Measurements from ENCODE around the gene TUBB3. TPM values are rescaled to one million over a fixed set of nuclear protein-coding genes. Genes with fewer than 3 reads are reported as not detected.
A peak's percentile ranks its signal among the peaks of the same experiment; 100 is the strongest.

Gene TUBB3
- total and polyA plus RNA-seq, 7 donors = 0.46 to 35.0 (median 23.5) TPM

- H3K27me3 ChIP-seq = no peaks in the 10 kb centered on the region
- WGBS, 2 donors = 93 to 95% methylated on average over 23 of the region's 23 CpGs
- H3K4me1 ChIP-seq = peaks cover 0 to 7% (median 5%) of the 10 kb centered on the region in 4 donors
- intact Hi-C loops (cut with DNase I) = no loop called here
- peaks cover 35 to 75% (median 52%) of the 10 kb centered on the region in 4 donors for H3K36me3 ChIP-seq
- TF ChIP-seq POLR2A (IDR thresholded peaks at IDR 0.05) (no peak), EP300 (IDR thresholded peaks at IDR 0.05) (no peak), POLR2AphosphoS5 (IDR thresholded peaks at IDR 0.05) (peak in 1 of 4 donors; percentile 30)
- peak; percentile 58 for DNase-seq
- no peak overlapping the region for H3K27ac ChIP-seq
- no peak overlapping the region for H3K4me3 ChIP-seq
- no peaks in the 10 kb centered on the region for H3K9me3 ChIP-seq
Observed at GRCh38 chr16:89905511-89906139, 17.5 kb upstream of the TUBB3 start.

- peaks cover 29 to 76% (median 51%) of the 10 kb centered on the region in 4 donors for H3K36me3 ChIP-seq
- H3K4me3 ChIP-seq = no peak overlapping the region
Observed at GRCh38 chr16:89906140-89907025, 16.8 kb upstream of the TUBB3 start.

GRCh38 chr16:89907055-89907814, 15.9 kb upstream of the TUBB3 start:
- WGBS, 2 donors = 97 to 98% methylated on average over 13 of the region's 13 CpGs
- H3K36me3 ChIP-seq = peaks cover 29 to 81% (median 53%) of the 10 kb centered on the region in 4 donors

More at GRCh38 chr16:89906140-89907025, 16.8 kb upstream of the TUBB3 start:
- no peaks in the 10 kb centered on the region for H3K27me3 ChIP-seq
- TF ChIP-seq CTCF (IDR thresholded peaks at IDR 0.05) (no peak), EP300 (IDR thresholded peaks at IDR 0.05) (no peak), POLR2A (IDR thresholded peaks at IDR 0.05) (no peak), POLR2AphosphoS5 (IDR thresholded peaks at IDR 0.05) (no peak)
- intact Hi-C loops (cut with DNase I) = no loop called here
- DNase-seq = no peak
- peaks cover 0 to 7% (median 5%) of the 10 kb centered on the region in 4 donors for H3K4me1 ChIP-seq
- H3K27ac ChIP-seq = no peak overlapping the region
- no peaks in the 10 kb centered on the region for H3K9me3 ChIP-seq
- 96 to 97% methylated on average over 40 of the region's 40 CpGs for WGBS, 2 donors

GRCh38 chr16:89908236-89908635, 14.9 kb upstream of the TUBB3 start:
- intact Hi-C loops (cut with DNase I) = no loop called here
- TF ChIP-seq CTCF (IDR thresholded peaks at IDR 0.05) (no peak), POLR2AphosphoS5 (IDR thresholded peaks at IDR 0.05) (no peak), POLR2A (IDR thresholded peaks at IDR 0.05) (no peak), EP300 (IDR thresholded peaks at IDR 0.05) (no peak)
- Histone ChIP-seq H3K27ac (no peak overlapping the region), H3K4me1 (peaks cover 0 to 7% (median 5%) of the 10 kb centered on the region in 4 donors), H3K4me3 (no peak overlapping the region), H3K27me3 (no peaks in the 10 kb centered on the region), H3K36me3 (peaks cover 29 to 76% (median 50%) of the 10 kb centered on the region in 4 donors), H3K9me3 (no peaks in the 10 kb centered on the region)
- 95 to 96% methylated on average over 4 of the region's 4 CpGs for WGBS, 2 donors
- no peak for DNase-seq

More at GRCh38 chr16:89907055-89907814, 15.9 kb upstream of the TUBB3 start:
- TF ChIP-seq POLR2AphosphoS5 (IDR thresholded peaks at IDR 0.05) = no peak
- TF ChIP-seq CTCF (IDR thresholded peaks at IDR 0.05) = no peak
- H3K9me3 ChIP-seq = no peaks in the 10 kb centered on the region
- no peaks in the 10 kb centered on the region for H3K27me3 ChIP-seq
- peaks cover 0 to 7% (median 5%) of the 10 kb centered on the region in 4 donors for H3K4me1 ChIP-seq
- no peak for DNase-seq
- no peak overlapping the region for H3K27ac ChIP-seq
- intact Hi-C loops (cut with DNase I) = no loop called here
- no peak overlapping the region for H3K4me3 ChIP-seq
